Measurements from ENCODE around the gene CDC42EP5. TPM values are rescaled to one million over a fixed set of nuclear protein-coding genes. Genes with fewer than 3 reads are reported as not detected.

CDC42EP5 gene
- total RNA-seq, 3 donors from 2014 or later (not counting 1 experiment from before 2014, with no cell fraction given): not detected

DNA sequence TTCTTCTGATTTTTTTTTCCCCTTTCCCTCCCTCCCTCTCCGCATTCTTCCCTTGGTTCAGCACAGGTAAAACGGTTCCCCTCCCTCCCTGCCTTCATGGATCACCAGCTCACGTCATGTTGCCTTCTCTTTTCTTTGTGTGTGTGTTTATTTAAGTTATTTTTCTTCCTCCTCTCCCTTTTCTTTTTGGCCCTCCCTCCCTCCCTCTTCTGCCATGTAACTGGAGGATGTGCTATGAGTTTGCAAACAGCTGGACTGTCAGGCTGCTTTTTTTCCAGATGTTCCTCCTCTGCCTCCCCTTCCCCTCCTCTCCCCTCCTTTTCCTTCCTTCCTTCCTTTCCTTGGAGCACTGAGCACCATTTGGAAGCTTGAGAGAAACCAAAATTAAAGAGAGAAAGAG, 11.5 kb downstream of the CDC42EP5 start:
- Mint-ChIP-seq H3K36me3 (no peaks in the 10 kb centered on the region), H3K9me3 (no peaks in the 10 kb centered on the region), H3K27me3 (ENCODE audit: low read depth in 2 of 2) (no peaks in the 10 kb centered on the region), H3K4me1 (peaks cover 39 to 54% of the 10 kb centered on the region in 2 donors), H3K4me3 (peak overlapping the region; percentile 9), H3K27ac (peak overlapping the region; percentile 38 to 97)
- TF ChIP-seq CTCF (IDR thresholded peaks at IDR 0.05): no peak
- no peak for DNase-seq
- intact Hi-C loops (cut with micrococcal nuclease): no loop called here
- H3K27me3 ChIP-seq (ENCODE audit: control insufficient read depth, insufficient read depth, low read length): no peaks in the 10 kb centered on the region
- ATAC-seq: no peak
- H3K4me1 ChIP-seq (ENCODE audit: control insufficient read depth, insufficient read depth, low read length): peaks cover 30% of the 10 kb centered on the region
- H3K27ac ChIP-seq (ENCODE audit: low read length): no peak overlapping the region
- no peak overlapping the region for H3K4me3 ChIP-seq (ENCODE audit: low read length)
- peaks cover 50% of the 10 kb centered on the region for H3K36me3 ChIP-seq (ENCODE audit: control insufficient read depth, insufficient read depth, low read length)
- H3K9me3 ChIP-seq (ENCODE audit: control insufficient read depth, insufficient read depth, low read length): no peaks in the 10 kb centered on the region
- WGBS (ENCODE audit: insufficient coverage): 80% methylated on average over 2 of the region's 3 CpGs

- Mint-ChIP-seq H3K4me1 (peaks cover 39 to 54% of the 10 kb centered on the region in 2 donors), H3K4me3 (peak overlapping the region; percentile 9), H3K9me3 (no peaks in the 10 kb centered on the region), H3K36me3 (no peaks in the 10 kb centered on the region), H3K27ac (peak overlapping the region; percentile 38 to 97), H3K27me3 (ENCODE audit: low read depth in 2 of 2) (no peaks in the 10 kb centered on the region)
- Histone ChIP-seq H3K36me3 (ENCODE audit: control insufficient read depth, insufficient read depth, low read length) (peaks cover 54% of the 10 kb centered on the region), H3K27ac (ENCODE audit: low read length) (no peak overlapping the region), H3K27me3 (ENCODE audit: control insufficient read depth, insufficient read depth, low read length) (no peaks in the 10 kb centered on the region), H3K4me1 (ENCODE audit: control insufficient read depth, insufficient read depth, low read length) (peaks cover 30% of the 10 kb centered on the region), H3K4me3 (ENCODE audit: low read length) (no peak overlapping the region), H3K9me3 (ENCODE audit: control insufficient read depth, insufficient read depth, low read length) (no peaks in the 10 kb centered on the region)
- intact Hi-C loops (cut with micrococcal nuclease): no loop called here
- ATAC-seq (no peak), DNase-seq (peak in 1 of 2 donors; percentile 14)
- 93% methylated on average over 27 of the region's 27 CpGs for WGBS (ENCODE audit: insufficient coverage)
- TF ChIP-seq CTCF (IDR thresholded peaks at IDR 0.05): no peak
Measured at GRCh38 chr19:54461210-54461609, 11.9 kb downstream of the CDC42EP5 start.

DNA sequence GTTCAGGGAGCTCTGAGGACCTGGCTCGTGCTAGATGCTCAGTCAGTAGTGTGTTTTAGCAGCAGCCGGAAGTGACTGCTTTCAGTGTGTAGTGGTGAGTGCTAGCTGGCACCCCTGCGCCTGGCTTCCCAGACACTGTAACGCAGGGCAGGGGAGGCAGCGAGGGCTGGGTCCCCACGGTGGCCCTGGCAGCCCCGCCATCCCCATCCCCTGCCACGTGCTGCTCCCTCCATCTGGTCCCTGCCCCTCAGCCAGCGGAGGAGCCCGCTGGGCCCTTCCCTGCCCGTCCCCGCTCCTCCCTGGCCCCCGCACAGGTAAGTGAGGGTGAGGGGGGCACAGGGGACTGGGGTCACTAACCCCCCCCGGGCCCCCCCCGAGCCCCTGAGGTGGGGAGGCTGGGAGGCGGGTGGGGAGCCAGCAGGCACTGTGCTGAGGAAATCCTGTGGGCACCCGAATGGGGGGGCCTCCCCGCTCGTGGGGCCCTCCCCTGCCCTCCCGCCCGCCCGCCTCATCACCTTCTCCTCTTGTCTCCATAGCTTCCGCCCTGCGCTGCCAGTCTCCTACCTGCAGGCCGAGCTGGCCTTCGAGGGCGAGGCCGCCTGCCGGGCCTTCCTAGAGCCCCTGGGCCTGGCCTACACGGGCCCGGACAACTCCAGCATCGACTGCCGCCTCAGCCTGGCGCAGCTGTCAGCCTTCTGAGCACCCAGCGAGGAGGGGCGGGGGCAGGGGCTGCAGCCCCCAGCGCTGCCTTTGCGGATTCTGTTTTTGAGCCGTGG, 12.7 kb downstream of the CDC42EP5 start:
- peak overlapping the region; percentile 65 for H3K4me3 Mint-ChIP-seq
- Histone ChIP-seq H3K4me1 (ENCODE audit: control insufficient read depth, insufficient read depth, low read length) (peaks cover 30% of the 10 kb centered on the region), H3K9me3 (ENCODE audit: control insufficient read depth, insufficient read depth, low read length) (no peaks in the 10 kb centered on the region), H3K4me3 (ENCODE audit: low read length) (no peak overlapping the region), H3K36me3 (ENCODE audit: control insufficient read depth, insufficient read depth, low read length) (peaks cover 62% of the 10 kb centered on the region), H3K27ac (ENCODE audit: low read length) (no peak overlapping the region), H3K27me3 (ENCODE audit: control insufficient read depth, insufficient read depth, low read length) (no peaks in the 10 kb centered on the region)
- 72% methylated on average over 38 of the region's 39 CpGs for WGBS (ENCODE audit: insufficient coverage)
- no peaks in the 10 kb centered on the region for H3K36me3 Mint-ChIP-seq
- peak in 1 of 2 donors; percentile 13 for DNase-seq
- peaks cover 39 to 54% of the 10 kb centered on the region in 2 donors for H3K4me1 Mint-ChIP-seq
- intact Hi-C loops (cut with micrococcal nuclease): no loop called here
- peak overlapping the region; percentile 58 to 77 for H3K27ac Mint-ChIP-seq
- TF ChIP-seq CTCF (IDR thresholded peaks at IDR 0.05): no peak
- no peaks in the 10 kb centered on the region for H3K27me3 Mint-ChIP-seq (ENCODE audit: low read depth in 2 of 2)
- H3K9me3 Mint-ChIP-seq: no peaks in the 10 kb centered on the region
- no peak for ATAC-seq
